ENCODE data around the gene CR1. TPM values are rescaled to one million over a fixed set of nuclear protein-coding genes. Genes with fewer than 3 reads are reported as not detected.

The CR1 gene
- total RNA-seq, 1 experiment from 2014 or later = not detected

DNA sequence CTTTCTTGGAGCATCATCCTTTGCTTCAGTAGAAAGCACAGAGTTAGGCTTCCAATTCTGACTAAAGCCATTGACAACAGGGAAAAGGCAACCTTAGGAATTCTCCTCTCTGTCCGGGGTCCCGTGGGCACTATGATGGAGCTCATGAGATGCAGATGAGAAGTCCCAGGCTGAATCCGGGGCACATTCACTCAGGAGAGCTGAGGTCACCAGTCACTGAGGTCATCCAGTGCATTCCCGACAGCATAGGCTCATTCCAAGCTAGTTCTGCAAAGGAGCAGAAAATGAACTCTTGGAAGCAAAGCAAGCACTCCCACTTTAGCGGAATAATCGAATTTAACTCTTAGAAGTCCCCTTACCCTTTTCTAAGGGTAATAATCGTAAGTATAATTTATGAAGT is 6.8 kb downstream of the CR1 start:
- H3K9me3 Mint-ChIP-seq (ENCODE audit: low read depth, unreplicated experiment) = no peaks in the 10 kb centered on the region
- BruUV-seq (replicated peaks) = no TSS peak
- TF ChIP-seq, protein P1, sequence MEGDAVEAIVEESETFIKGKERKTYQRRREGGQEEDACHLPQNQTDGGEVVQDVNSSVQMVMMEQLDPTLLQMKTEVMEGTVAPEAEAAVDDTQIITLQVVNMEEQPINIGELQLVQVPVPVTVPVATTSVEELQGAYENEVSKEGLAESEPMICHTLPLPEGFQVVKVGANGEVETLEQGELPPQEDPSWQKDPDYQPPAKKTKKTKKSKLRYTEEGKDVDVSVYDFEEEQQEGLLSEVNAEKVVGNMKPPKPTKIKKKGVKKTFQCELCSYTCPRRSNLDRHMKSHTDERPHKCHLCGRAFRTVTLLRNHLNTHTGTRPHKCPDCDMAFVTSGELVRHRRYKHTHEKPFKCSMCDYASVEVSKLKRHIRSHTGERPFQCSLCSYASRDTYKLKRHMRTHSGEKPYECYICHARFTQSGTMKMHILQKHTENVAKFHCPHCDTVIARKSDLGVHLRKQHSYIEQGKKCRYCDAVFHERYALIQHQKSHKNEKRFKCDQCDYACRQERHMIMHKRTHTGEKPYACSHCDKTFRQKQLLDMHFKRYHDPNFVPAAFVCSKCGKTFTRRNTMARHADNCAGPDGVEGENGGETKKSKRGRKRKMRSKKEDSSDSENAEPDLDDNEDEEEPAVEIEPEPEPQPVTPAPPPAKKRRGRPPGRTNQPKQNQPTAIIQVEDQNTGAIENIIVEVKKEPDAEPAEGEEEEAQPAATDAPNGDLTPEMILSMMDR (IDR thresholded peaks at IDR 0.05; ENCODE audit: unreplicated experiment) = no peak
- H3K27ac Mint-ChIP-seq (ENCODE audit: unreplicated experiment) = no peak overlapping the region
- H3K4me3 Mint-ChIP-seq (ENCODE audit: low read depth, unreplicated experiment) = no peak overlapping the region
- no peaks in the 10 kb centered on the region for H3K4me1 Mint-ChIP-seq (ENCODE audit: low read depth, unreplicated experiment)
- intact Hi-C loops (cut with micrococcal nuclease; ENCODE audit: unreplicated experiment) = no loop called here
- no peak for DNase-seq
- H3K27me3 Mint-ChIP-seq (ENCODE audit: unreplicated experiment) = peaks cover 66% of the 10 kb centered on the region
- CTCF ChIA-PET = no interaction called here
- no peaks in the 10 kb centered on the region for H3K36me3 Mint-ChIP-seq (ENCODE audit: insufficient read depth, unreplicated experiment)

DNA sequence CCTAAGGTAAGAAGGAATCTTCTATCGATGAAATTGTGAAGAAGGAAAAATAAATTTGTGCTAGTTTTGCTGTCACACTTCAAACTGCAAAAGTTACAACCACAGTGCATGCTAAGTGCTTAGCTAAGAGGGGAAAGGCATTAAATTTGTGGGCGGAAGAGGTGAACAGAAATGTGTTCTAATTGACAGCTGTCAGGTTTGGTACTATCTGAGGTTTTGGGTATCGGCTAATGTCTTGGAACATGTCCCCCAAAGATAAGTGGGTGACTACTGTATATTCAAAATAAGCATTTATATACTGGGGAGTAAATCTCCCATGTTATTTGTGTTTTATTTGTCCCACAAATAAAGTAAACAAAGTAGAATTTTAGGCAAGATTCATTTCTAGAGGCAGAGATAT is 8.0 kb downstream of the CR1 start:
- no peak for DNase-seq
- H3K27ac Mint-ChIP-seq (ENCODE audit: unreplicated experiment) = no peak overlapping the region
- intact Hi-C loops (cut with micrococcal nuclease; ENCODE audit: unreplicated experiment) = no loop called here
- no peaks in the 10 kb centered on the region for H3K9me3 Mint-ChIP-seq (ENCODE audit: low read depth, unreplicated experiment)
- CTCF ChIA-PET = no interaction called here
- TF ChIP-seq, protein P1 (IDR thresholded peaks at IDR 0.05; ENCODE audit: unreplicated experiment) = no peak
- no peaks in the 10 kb centered on the region for H3K36me3 Mint-ChIP-seq (ENCODE audit: insufficient read depth, unreplicated experiment)
- BruUV-seq (replicated peaks) = no TSS peak
- no peaks in the 10 kb centered on the region for H3K4me1 Mint-ChIP-seq (ENCODE audit: low read depth, unreplicated experiment)
- H3K27me3 Mint-ChIP-seq (ENCODE audit: unreplicated experiment) = peaks cover 69% of the 10 kb centered on the region
- H3K4me3 Mint-ChIP-seq (ENCODE audit: low read depth, unreplicated experiment) = no peak overlapping the region

- H3K9me3 Mint-ChIP-seq (ENCODE audit: low read depth, unreplicated experiment) = no peaks in the 10 kb centered on the region
- TF ChIP-seq, protein P1 (IDR thresholded peaks at IDR 0.05; ENCODE audit: unreplicated experiment) = no peak
- BruUV-seq (replicated peaks) = no TSS peak
- no peaks in the 10 kb centered on the region for H3K36me3 Mint-ChIP-seq (ENCODE audit: insufficient read depth, unreplicated experiment)
- no peaks in the 10 kb centered on the region for H3K4me1 Mint-ChIP-seq (ENCODE audit: low read depth, unreplicated experiment)
- intact Hi-C loops (cut with micrococcal nuclease; ENCODE audit: unreplicated experiment) = no loop called here
- DNase-seq = no peak
- peaks cover 69% of the 10 kb centered on the region for H3K27me3 Mint-ChIP-seq (ENCODE audit: unreplicated experiment)
- CTCF ChIA-PET = no interaction called here
- no peak overlapping the region for H3K27ac Mint-ChIP-seq (ENCODE audit: unreplicated experiment)
- H3K4me3 Mint-ChIP-seq (ENCODE audit: low read depth, unreplicated experiment) = no peak overlapping the region
Observed at GRCh38 chr1:207504438-207504837, 8.5 kb downstream of the CR1 start.

DNA sequence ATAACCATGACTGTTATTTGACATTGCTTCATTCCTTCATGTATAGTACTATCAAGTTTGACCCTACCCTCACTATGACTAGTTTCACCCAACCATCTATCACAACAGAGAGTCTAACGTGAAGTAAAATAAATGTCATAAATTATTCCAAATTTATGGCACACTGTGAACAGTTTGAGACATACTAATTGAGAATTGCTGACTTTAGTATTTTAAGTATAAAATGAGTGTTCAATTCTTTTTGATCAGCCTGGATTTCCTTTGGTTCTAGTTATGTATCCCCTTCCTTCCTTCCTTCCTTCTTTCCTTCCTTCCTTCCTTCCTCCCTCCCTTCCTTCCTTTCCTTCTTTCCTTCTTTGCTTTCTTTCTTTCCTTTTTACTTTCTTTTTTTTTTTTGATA is 14.5 kb downstream of the CR1 start:
- intact Hi-C loops (cut with micrococcal nuclease; ENCODE audit: unreplicated experiment) = no loop called here
- Mint-ChIP-seq H3K27ac (ENCODE audit: unreplicated experiment) (no peak overlapping the region), H3K4me3 (ENCODE audit: low read depth, unreplicated experiment) (no peak overlapping the region), H3K4me1 (ENCODE audit: low read depth, unreplicated experiment) (no peaks in the 10 kb centered on the region), H3K9me3 (ENCODE audit: low read depth, unreplicated experiment) (no peaks in the 10 kb centered on the region), H3K36me3 (ENCODE audit: insufficient read depth, unreplicated experiment) (no peaks in the 10 kb centered on the region), H3K27me3 (ENCODE audit: unreplicated experiment) (peaks cover 37% of the 10 kb centered on the region)
- no peak for DNase-seq
- no TSS peak for BruUV-seq (replicated peaks)
- CTCF ChIA-PET = interaction anchor here (0.8 kb wide), 1 partner anchor 75 kb away, joined by 3 read pairs; no protein-coding TSS in a partner anchor
- TF ChIP-seq, protein P1 (IDR thresholded peaks at IDR 0.05; ENCODE audit: unreplicated experiment) = no peak

Measured in Calu3 (cell line).